ENCODE results near the gene ALG1.
"Not testable (repeated sequence)": the region's sequence is repeated elsewhere in the genome, so short reads cannot be mapped to it uniquely, and the experiment has no call there.

- not testable (repeated sequence) for TF ChIP-seq CTCF (IDR thresholded peaks at IDR 0.05; ENCODE audit: insufficient read depth, low read depth, low read length); EZH2 (IDR thresholded peaks at IDR 0.05; ENCODE audit: insufficient read depth, low read length)
Observed at GRCh38 chr16:5095145-5095830, 23.6 kb downstream of the ALG1 start.

All from astrocyte (in vitro differentiated cells and primary cell).